Stimulated activated memory B cell treated with anti-CD40 and anti-IgM and Interleukin-4, amounts not matched to agents 10 μg/mL and 1 μg/mL and 100 μg/mL, for 72 hours (primary cell): ENCODE results near the gene NMNAT2.

Source experiments
- ATAC-seq: fragments of 150-1000 bp; cut with Tn5 transposase; 2 replicates; pipeline ENCODE4 v1.10.0; 2021
- H3K27ac Mint-ChIP-seq: one replicate; pipeline ENCODE4 v1.8.0; 2022; ENCODE audit warnings: mild to moderate bottlenecking, mixed read lengths
- H3K27me3 Mint-ChIP-seq: one replicate; pipeline ENCODE4 v1.8.0; 2022; ENCODE audit warnings: mixed read lengths
- H3K36me3 Mint-ChIP-seq: one replicate; pipeline ENCODE4 v1.8.0; 2022; ENCODE audit warnings: mixed read lengths
- H3K4me1 Mint-ChIP-seq: one replicate; pipeline ENCODE4 v1.8.0; 2022; ENCODE audit warnings: mixed read lengths
- H3K4me3 Mint-ChIP-seq: one replicate; pipeline ENCODE4 v1.8.0; 2022; ENCODE audit warnings: mild to moderate bottlenecking, moderate library complexity, mixed read lengths
- H3K9me3 Mint-ChIP-seq: one replicate; pipeline ENCODE4 v1.8.0; 2022; ENCODE audit warnings: mixed read lengths

The NMNAT2 gene

GRCh38 chr1:183209533-183210158 is 208.5 kb downstream of the NMNAT2 start:
- H3K9me3 Mint-ChIP-seq = no peaks in the 10 kb centered on the region
- H3K36me3 Mint-ChIP-seq = no peaks in the 10 kb centered on the region
- no peak overlapping the region for H3K4me3 Mint-ChIP-seq
- H3K27me3 Mint-ChIP-seq = peaks cover 25% of the 10 kb centered on the region
- H3K4me1 Mint-ChIP-seq = no peaks in the 10 kb centered on the region
- ATAC-seq = no peak
- H3K27ac Mint-ChIP-seq = no peak overlapping the region

- Mint-ChIP-seq H3K36me3 (no peaks in the 10 kb centered on the region), H3K27me3 (no peaks in the 10 kb centered on the region), H3K9me3 (no peaks in the 10 kb centered on the region), H3K27ac (no peak overlapping the region), H3K4me1 (no peaks in the 10 kb centered on the region), H3K4me3 (no peak overlapping the region)
- ATAC-seq = no peak
Observed at GRCh38 chr1:183206538-183207122, 211.6 kb downstream of the NMNAT2 start.

- no peak overlapping the region for H3K27ac Mint-ChIP-seq
- ATAC-seq = no peak
- H3K27me3 Mint-ChIP-seq = peaks cover 12% of the 10 kb centered on the region
- no peaks in the 10 kb centered on the region for H3K36me3 Mint-ChIP-seq
- no peak overlapping the region for H3K4me3 Mint-ChIP-seq
- no peaks in the 10 kb centered on the region for H3K9me3 Mint-ChIP-seq
- H3K4me1 Mint-ChIP-seq = no peaks in the 10 kb centered on the region
Observed at GRCh38 chr1:183205196-183205781, 212.9 kb downstream of the NMNAT2 start.

DNA sequence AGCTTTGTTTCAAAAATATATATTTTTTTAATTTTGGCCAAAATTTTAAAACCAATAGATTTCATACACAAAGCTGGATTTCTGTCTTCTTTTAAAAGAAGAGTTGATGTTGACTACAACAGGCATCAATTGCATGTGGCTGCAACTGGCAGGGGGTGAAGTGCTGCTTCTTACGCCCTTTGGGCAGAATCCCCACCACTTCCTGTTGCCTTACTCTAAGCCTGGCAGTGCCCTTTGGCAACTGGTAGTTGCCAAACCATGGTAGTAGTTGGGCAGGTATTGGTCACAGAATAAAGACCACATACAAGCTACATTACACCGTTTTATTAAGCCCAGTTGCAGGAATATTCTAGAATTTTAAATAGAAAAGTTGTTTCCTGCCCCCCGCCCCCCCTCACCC is 215.1 kb downstream of the NMNAT2 start:
- H3K27ac Mint-ChIP-seq = no peak overlapping the region
- no peaks in the 10 kb centered on the region for H3K9me3 Mint-ChIP-seq
- H3K36me3 Mint-ChIP-seq = no peaks in the 10 kb centered on the region
- H3K4me3 Mint-ChIP-seq = no peak overlapping the region
- H3K4me1 Mint-ChIP-seq = no peaks in the 10 kb centered on the region
- no peak for ATAC-seq
- H3K27me3 Mint-ChIP-seq = peaks cover 27% of the 10 kb centered on the region

- Mint-ChIP-seq H3K36me3 (no peaks in the 10 kb centered on the region), H3K27ac (no peak overlapping the region), H3K4me3 (no peak overlapping the region), H3K4me1 (no peaks in the 10 kb centered on the region), H3K27me3 (peaks cover 45% of the 10 kb centered on the region), H3K9me3 (no peaks in the 10 kb centered on the region)
- ATAC-seq = no peak
Observed at GRCh38 chr1:183200451-183200850, 217.7 kb downstream of the NMNAT2 start.

DNA sequence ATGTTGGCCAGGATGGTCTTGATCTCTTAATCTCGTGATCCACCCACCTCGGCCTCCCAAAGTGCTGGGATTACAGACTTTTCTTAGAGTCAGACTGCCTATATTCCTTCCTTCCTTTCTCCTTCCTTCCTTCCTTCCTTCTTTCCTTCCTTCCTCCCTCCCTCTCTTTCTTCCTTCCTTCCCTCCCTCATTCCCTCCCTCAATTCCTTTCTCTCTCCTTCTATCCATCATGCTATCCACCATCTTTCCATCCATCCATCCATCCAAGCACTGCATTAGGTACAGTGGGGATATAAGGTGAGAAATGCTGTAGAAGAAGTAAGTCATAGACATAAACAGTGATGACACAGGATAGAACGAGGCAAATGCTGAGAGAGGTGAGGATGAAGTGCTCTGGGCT is 218.9 kb downstream of the NMNAT2 start:
- Mint-ChIP-seq H3K27ac (no peak overlapping the region), H3K36me3 (no peaks in the 10 kb centered on the region), H3K4me1 (peaks cover 8% of the 10 kb centered on the region), H3K27me3 (peaks cover 53% of the 10 kb centered on the region), H3K9me3 (no peaks in the 10 kb centered on the region), H3K4me3 (no peak overlapping the region)
- no peak for ATAC-seq

GRCh38 chr1:183198463-183198862 is 219.7 kb downstream of the NMNAT2 start:
- peaks cover 57% of the 10 kb centered on the region for H3K27me3 Mint-ChIP-seq
- peaks cover 8% of the 10 kb centered on the region for H3K4me1 Mint-ChIP-seq
- no peaks in the 10 kb centered on the region for H3K36me3 Mint-ChIP-seq
- no peak for ATAC-seq
- no peak overlapping the region for H3K4me3 Mint-ChIP-seq
- no peaks in the 10 kb centered on the region for H3K9me3 Mint-ChIP-seq
- H3K27ac Mint-ChIP-seq = no peak overlapping the region
